GM18505 (cell line): ENCODE measurements around the gene SPDYE1.
"Not testable (repeated sequence)": the region's sequence is repeated elsewhere in the genome, so short reads cannot be mapped to it uniquely, and the experiment has no call there.

Source experiments
- ATAC-seq: cut with Tn5 transposase; IDR thresholded peaks from one replicate; pipeline ENCODE4 v1.9.1; 2021; ENCODE audit not compliant: unreplicated experiment
- POLR2A ChIP-seq: IDR thresholded peaks from 4 replicates; pipeline ENCODE4 v1.6.1; 2011; ENCODE audit warnings: borderline replicate concordance; ENCODE audit not compliant: insufficient read depth, insufficient read length; ENCODE audit errors: extremely low read depth

The SPDYE1 gene

DNA sequence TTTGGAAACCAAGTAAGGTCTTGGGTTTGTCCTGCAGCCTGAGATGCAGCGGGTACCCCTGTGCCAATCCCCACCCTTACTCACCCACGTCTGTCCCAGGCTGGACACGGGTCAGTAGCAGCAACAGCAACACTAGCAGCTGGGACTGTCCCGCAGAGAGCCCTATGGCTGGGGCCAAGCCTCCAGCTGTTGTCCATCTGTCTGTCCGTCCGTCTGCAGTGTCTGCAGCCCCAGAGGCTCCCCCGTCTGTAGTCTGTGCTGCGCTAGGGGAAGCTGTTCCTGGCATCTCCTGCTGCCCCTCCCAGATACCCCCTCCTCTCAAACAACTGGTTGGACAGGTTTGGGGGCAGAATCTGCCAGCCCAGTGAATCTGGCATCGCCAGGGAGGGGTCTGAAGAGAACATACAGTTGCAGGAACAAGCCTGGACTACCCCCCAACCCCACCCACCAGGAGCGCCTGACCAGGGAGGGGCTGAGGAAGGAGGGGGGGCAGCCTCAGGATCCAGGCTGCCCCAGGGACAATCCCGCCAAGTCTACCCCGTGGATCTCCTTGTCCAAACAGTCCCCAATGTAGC lies 7.6 kb upstream of the SPDYE1 start:
- not testable (repeated sequence) for ATAC-seq

DNA sequence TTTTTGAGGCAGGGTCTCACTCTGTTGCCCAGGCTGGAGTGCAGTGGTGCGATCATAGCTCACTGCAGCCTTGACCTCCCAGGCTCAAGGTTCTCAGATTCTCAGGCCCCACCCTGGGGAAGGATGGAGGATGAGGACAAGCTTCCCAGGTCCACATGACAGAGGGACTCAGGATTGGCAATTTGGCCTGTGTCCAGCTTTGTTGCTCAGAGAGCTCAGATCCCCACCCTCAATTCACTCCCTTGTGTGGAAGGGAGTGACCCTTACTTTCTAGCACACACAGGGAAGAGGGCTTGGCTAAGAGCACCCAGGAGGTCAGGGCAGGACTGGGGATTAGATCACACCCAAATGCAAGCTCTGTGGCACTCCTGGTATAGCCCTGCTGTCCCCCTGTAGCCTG lies 6.9 kb upstream of the SPDYE1 start:
- ATAC-seq: not testable (repeated sequence)

- peak; percentile 93 for ATAC-seq
Observed at GRCh38 chr7:43992896-43993295, 4.8 kb upstream of the SPDYE1 start.

GRCh38 chr7:43994681-43995080 lies 3.0 kb upstream of the SPDYE1 start:
- ATAC-seq: not testable (repeated sequence)

GRCh38 chr7:44012081-44012480 lies 14.4 kb downstream of the SPDYE1 start:
- ATAC-seq: not testable (repeated sequence)

DNA sequence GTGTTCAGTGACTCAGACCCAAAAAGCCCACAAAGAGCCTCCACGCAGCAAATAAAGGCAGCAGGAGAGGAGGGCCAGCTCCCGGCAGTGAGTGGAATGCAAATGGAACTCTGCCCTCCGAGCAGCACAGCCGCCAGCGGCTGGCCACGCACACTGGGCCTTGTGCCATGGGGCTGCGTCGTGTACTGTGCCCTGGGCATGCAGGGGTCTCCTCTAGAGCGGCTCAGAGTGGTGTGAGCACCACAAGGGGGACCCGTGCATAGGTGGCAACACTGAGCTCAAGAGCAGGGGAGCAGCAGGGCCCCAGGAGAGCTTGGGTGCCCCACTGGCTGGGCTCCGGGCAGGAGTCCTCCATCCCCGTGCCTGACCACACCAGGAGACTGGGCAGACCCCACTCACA lies 17.4 kb downstream of the SPDYE1 start:
- ATAC-seq: not testable (repeated sequence)

DNA sequence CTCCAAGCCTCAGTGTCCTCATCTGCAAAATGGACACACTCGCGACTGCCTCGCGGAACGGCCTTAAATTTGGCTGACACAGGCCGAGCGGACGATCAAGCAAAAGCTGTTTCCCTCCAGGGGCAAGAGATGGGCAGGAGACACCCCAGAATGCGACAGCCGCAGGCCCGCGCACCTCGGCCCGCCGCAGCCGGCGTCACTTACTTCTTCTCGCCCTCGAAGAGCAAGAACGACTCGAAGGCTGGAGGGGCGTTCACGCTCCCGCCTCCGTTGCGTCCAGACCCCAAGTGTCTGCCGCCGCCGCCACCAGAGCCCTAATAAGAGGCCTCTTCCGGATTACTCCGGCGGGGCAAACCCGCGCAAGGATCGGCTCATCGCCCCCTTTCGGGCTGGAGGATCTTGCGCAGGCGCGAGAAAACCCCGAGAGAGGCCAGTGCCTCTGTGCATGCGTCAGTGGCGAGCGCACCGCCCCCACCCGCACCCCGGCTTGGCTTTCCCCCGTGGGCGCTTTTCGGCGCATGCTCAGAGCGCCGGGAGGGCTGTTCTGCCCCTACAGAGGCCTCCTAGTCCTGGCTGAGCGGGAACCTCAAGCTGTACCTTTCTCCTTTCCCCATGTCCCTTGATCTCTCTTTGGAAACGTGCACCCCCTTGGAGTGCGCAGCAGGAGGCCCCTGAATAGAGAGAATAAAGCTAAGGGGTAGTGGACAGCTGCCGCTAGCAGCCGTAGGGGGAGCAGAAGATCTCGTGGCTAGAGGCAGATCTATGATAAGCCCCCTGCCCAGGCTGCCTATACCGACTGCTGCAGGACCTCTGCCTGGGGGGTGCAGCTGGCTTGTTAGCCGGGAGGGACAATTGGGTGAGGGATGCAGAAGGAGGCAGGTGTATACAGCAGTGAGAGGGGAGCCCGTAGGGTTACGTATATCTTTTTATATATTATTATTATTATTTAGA lies 21.4 kb downstream of the SPDYE1 start:
- TF ChIP-seq POLR2A: peak; percentile 63
- peak; percentile 91 for ATAC-seq

- ATAC-seq: not testable (repeated sequence)
Observed at GRCh38 chr7:44019825-44020224, 22.1 kb downstream of the SPDYE1 start.

- not testable (repeated sequence) for ATAC-seq
Observed at GRCh38 chr7:44022069-44022468, 24.4 kb downstream of the SPDYE1 start.

- ATAC-seq: not testable (repeated sequence)
Observed at GRCh38 chr7:44022796-44023467, 25.2 kb downstream of the SPDYE1 start.

GRCh38 chr7:44029433-44029832 lies 31.7 kb downstream of the SPDYE1 start:
- ATAC-seq: not testable (repeated sequence)

DNA sequence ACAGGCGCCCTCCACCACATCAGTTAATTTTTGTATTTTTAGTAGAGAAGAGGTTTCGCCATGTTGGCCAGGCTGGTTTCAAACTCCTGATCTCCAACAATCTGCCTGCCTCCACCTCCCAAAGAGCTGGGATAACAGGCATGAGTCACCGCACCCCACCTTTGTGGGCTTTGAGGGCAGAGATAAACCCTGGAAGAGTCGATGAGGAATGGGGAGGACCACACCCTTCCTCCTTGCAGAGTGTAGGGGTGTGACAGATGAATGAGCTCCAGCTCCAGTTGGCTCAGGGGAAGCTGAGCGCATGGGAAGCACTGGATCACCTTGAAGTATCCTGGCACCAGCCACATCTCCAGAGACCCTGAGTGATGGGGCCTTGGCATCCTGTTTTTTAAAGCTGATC lies 32.3 kb downstream of the SPDYE1 start:
- not testable (repeated sequence) for ATAC-seq

DNA sequence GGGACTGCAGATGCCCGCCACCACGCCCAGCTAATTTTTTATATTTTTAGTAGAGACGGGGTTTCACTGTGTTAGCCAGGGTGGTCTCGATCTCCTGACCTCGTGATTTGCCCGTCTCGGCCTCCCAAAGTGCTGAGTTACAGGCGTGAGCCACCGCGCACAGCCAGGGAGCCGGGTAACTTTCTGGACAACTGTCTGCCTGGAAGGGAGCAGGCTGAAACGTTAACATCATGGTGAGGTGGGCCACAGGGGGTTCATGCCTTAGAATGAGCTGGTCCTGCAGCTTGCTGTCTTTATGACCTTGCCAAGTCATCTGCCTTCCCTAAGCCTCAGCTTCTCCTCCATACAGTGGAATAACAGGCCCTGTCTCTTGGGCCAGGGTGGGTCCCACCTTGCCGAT lies 33.6 kb downstream of the SPDYE1 start:
- ATAC-seq: not testable (repeated sequence)

DNA sequence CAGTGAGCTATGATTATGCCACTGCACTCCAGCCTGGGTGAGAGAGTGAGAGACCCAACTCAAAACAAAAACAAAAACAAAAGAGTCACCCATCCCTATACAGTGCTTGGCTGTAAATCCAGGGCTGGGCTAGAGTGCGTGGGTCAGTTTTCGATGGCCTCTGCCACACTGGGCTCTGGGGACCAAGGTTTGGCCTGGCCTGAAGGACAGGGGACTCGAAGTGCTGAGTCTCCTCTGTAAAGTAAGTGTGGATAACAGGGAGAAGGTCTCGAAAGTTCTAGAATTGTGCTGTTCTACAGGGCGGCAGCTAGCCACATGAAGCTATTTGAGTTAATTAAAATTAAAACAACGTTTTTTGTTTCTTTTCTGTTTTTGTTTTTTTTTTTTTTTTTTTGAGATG lies 34.3 kb downstream of the SPDYE1 start:
- ATAC-seq: not testable (repeated sequence)

DNA sequence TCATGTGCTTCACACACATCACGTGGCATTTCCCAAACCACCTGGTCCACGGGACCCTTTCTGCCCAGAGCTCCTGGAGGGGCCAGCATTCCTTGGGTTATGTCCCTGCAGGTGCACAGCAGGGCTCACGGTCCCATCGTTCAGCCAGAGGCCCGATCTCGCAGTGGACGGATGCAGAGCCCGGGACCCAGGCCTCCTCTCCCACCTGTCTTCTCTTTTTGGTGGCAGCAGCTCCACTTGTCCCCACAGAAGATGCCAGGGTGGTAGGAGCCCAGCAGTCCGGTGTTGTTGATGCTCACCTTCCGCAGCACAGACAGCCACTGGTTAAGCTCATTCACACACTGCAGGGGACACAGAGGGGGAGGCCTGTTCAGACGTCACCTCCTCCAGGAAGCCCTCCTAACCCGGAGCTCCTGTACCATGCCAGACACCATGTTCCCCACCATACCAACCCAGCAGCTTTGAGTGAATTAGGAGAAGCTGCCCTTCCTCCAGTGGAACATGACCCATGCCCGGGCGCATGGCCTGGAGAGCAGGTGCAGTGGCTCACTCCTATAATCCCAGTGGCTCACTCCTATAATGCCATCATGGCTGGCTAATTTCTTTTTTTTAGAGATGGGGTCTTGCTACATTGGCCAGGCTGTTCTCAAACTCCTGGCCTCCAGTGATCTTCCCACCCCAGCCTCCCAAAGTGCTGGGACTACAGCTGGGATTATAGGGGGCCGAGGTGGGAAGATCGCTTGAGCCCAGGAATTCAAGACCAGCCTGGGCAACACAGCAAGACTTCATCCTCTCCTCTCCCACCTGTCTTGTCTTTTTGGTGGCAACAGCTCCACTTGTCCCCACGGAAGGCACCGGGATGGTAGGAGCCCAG lies 36.5 kb downstream of the SPDYE1 start:
- not testable (repeated sequence) for ATAC-seq

GRCh38 chr7:44036364-44036763 lies 38.7 kb downstream of the SPDYE1 start:
- ATAC-seq: not testable (repeated sequence)

DNA sequence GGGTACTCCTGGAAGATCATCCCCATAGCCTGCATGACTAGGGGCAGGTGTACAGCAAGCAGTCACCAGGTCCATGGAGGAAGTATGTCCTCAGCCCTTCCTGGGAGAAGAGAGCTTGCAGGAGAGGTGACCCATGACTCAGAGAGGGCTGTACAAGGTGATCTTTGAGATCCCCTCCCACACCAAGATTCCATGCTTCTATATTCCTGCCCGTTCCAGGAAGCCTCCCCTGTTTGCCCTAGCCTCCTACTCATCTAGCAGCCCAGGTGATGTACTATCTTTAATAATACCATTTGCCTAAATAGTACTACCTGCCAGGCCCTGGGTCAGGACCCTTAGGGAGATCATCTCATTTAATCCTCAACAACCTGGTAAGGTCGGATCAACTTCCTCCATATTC lies 40.3 kb downstream of the SPDYE1 start:
- not testable (repeated sequence) for ATAC-seq

DNA sequence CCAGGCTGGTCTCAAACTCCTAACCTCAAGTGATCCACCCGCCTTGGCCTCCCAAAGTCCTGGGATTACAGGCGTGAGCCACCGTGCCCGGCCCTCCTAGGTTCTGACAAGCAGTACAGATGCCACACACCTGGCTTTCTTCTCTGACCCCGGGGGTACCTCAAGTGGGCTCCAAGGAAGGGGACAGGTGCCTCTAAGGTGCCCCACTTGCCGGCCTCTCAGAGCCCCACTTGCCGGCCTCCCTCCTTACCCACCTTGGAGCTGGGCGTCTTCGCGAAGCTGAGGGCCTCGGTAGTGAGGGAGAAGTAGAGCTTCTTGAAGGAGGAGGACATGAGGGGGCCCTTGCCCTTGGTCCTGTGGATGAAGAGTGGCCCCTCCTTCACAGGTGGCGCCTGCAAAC lies 40.9 kb downstream of the SPDYE1 start:
- ATAC-seq: not testable (repeated sequence)

DNA sequence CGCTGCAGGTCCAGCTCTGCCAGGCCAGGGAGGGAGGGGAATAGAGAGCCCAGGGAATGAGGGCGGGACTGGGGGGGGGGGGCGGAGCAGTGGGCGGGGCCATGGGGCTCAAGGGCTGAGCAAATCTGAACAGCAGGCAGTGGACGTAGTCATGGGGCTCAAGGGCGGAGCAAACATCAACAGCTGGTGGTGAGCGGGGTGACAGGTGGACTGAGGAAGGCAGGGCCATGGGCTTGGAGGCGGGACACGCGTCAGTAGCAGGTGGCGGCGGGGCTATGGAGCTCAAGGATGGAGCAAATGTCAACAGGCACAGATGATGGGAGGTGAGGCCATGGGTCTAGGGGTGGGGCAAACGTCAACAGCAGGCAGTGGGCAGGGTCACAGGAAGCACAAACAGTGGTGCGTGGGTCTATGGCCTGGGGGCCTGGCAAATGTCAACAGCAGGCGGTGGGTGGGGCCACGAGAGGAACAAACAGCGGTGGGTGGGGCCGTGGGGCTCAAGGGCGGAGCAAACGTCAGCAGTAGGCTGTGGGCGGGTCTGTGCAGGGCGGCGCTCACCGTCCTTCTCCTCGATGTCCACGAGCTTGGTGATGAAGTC lies 41.4 kb downstream of the SPDYE1 start:
- peak; percentile 58 for ATAC-seq
